Panc1 (cell line): Measurements from ENCODE around the gene NUP93. TPM values are rescaled to one million over a fixed set of nuclear protein-coding genes. Genes with fewer than 3 reads are reported as not detected.

Source experiments
- ATAC-seq: fragments of 200-7000 bp; cut with Tn5 transposase; 2 replicates; pipeline ENCODE4 v1.9.1; 2020; ENCODE audit warnings: mild to moderate bottlenecking, moderate library complexity
- BruUV-seq: library from RNA; stranded (reverse); fragments of 400-500 nt; replicated peaks from 2 replicates; lab custom pipeline; 2021; lab: Mats Ljungman, UMichigan
- CTCF ChIA-PET: fragments of 300-600 bp; sonication (Branson Sonifier 250); formaldehyde crosslinking; loops from one replicate; lab custom pipeline; 2022; ENCODE audit warnings: antibody characterized with exemption; lab: Charles Lee
- POLR2A ChIA-PET: fragments of 300-600 bp; sonication (Branson Sonifier 250); formaldehyde crosslinking; loops from one replicate; lab custom pipeline; 2022; ENCODE audit warnings: antibody characterized with exemption; lab: Charles Lee
- DNase-seq: peaks from one replicate; pipeline ENCODE4 v3.0.0-alpha.2; 2010; ENCODE audit warnings: low read depth, low spot score
- H3K27ac ChIP-seq: 2 replicates; pipeline ENCODE4 v1.5.1; 2011; ENCODE audit warnings: mild to moderate bottlenecking, low read length, inconsistent platforms
- H3K27me3 ChIP-seq: fragments of 200-500 bp; sonication (Bioruptor generic); 2 replicates; pipeline ENCODE4 v1.6.0; 2014; ENCODE audit warnings: low read length, inconsistent platforms; ENCODE audit not compliant: control insufficient read depth, insufficient read depth
- H3K36me3 ChIP-seq: fragments of 200-500 bp; sonication (Bioruptor generic); 2 replicates; pipeline ENCODE4 v1.5.1; 2014; ENCODE audit warnings: inconsistent platforms, mild to moderate bottlenecking, low read length, moderate library complexity; ENCODE audit not compliant: control insufficient read depth, insufficient read depth
- H3K4me1 ChIP-seq: 2 replicates; pipeline ENCODE4 v1.5.1; 2011; ENCODE audit warnings: inconsistent platforms, mild to moderate bottlenecking, low read length, moderate library complexity; ENCODE audit not compliant: control insufficient read depth, insufficient read depth
- H3K4me3 ChIP-seq, 2 experiments: 2 replicates each; pipeline ENCODE4 v1.5.1; 2011 to 2012; ENCODE audit warnings: low read depth in 2 of 2, low read length in 2 of 2, mild to moderate bottlenecking in 2 of 2, inconsistent platforms in 1 of 2, moderate library complexity in 1 of 2
- H3K9me3 ChIP-seq: fragments of 200-500 bp; sonication (Bioruptor generic); 2 replicates; pipeline ENCODE4 v1.5.1; 2014; ENCODE audit warnings: low read depth, mild to moderate bottlenecking, inconsistent platforms, low read length, moderate library complexity; ENCODE audit not compliant: control insufficient read depth, insufficient read depth
- POLR2AphosphoS5 ChIP-seq: IDR thresholded peaks from 2 replicates; pipeline ENCODE4 v1.6.1; 2012; ENCODE audit warnings: mild to moderate bottlenecking, low read depth, low read length, moderate library complexity
- SIN3A ChIP-seq: IDR thresholded peaks from 2 replicates; pipeline ENCODE4 v1.6.1; 2012; ENCODE audit warnings: low read depth, mild to moderate bottlenecking, low read length, moderate library complexity, borderline replicate concordance; ENCODE audit not compliant: insufficient read depth
- TCF7L2 ChIP-seq: IDR thresholded peaks from 2 replicates; pipeline ENCODE4 v1.6.1; 2011; ENCODE audit warnings: mild to moderate bottlenecking, low read depth, low read length, inconsistent platforms
- in situ Hi-C: cut with HindIII; loops from 2 replicates; pipeline ENCODE4 v1.10.0; 2016; ENCODE audit warnings: low sequenced_read_pairs, low pct_unique_long_range_greater_than_20kb
- intact Hi-C: fragments of 100-400 bp; cut with micrococcal nuclease; formaldehyde crosslinking; loops from one replicate; pipeline ENCODE4 v1.10.0; 2022; ENCODE audit not compliant: unreplicated experiment
- total RNA-seq: library from RNA; stranded (reverse); gene quantifications from one replicate; pipeline ENCODE4 v1.2.1, GENCODE V29; 2021; ENCODE audit not compliant: unreplicated experiment
- TF ChIP-seq, protein P1 (sequence below): fragments of 450-650 bp; IDR thresholded peaks from 2 replicates; pipeline ENCODE4 v1.5.1; 2017; ENCODE audit warnings: mild to moderate bottlenecking
- TF ChIP-seq, protein P2 (sequence below), 2 experiments: IDR thresholded peaks; 2 replicates each; pipeline ENCODE4 v1.6.1; 2011 to 2012; ENCODE audit warnings: low read depth in 2 of 2, control low read depth in 1 of 2, low read length in 1 of 2, mild to moderate bottlenecking in 1 of 2, moderate library complexity in 1 of 2; ENCODE audit not compliant: insufficient read depth in 1 of 2

Gene NUP93
- total RNA-seq, 1 experiment from 2014 or later: 88.5 TPM

DNA sequence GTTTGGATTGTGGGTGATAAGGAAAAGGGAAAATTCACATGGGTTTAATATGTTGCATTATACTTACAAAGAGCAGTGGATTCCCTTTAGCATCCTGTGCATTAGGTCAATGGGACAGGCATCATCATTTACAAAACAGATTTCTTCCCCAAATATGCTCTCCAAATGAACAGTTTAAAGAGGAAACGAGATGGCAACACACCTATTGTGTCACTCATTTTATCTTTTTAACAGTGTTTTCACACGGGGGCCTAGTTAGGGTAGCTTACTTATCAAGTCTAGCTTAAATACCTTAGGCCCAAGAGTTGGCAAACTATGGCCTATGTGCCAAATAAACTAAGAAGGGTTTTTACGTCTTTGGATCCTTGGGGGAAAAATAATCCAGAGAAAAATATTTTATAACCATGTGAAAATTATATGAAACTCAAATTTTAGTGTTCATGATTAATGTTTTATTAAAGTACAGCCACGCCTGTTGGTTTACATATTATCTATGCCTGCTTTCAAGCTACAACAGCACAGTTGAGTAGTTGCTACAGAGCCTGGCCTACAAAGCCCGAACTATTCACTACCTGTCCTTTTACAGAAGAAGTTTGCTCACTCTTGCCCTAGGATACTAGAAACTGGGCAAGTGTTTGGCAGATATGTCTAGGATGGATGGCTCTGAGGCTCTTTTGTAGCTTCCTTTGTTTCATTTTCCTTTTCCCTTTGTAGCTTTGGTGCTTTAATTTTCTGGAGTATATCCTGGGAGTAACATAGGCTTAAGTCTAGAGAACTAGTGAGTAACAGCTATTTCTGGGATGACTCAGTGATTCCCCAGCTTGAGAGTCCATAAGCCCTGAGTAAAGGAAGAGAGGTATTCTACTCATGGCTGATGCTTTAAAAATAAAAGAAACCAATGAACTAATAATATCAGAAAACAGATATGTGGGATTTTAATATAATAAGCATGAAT, 12.4 kb downstream of the NUP93 start:
- peaks cover 7% of the 10 kb centered on the region for H3K4me1 ChIP-seq
- peak; percentile 72 for ATAC-seq
- ChIA-PET CTCF (no interaction called here), POLR2A (no interaction called here)
- H3K27ac ChIP-seq: no peak overlapping the region
- no peak overlapping the region for H3K4me3 ChIP-seq
- BruUV-seq: no TSS peak
- H3K27me3 ChIP-seq: no peaks in the 10 kb centered on the region
- in situ Hi-C loops (no loop called here), intact Hi-C loops (no loop called here)
- H3K9me3 ChIP-seq: no peaks in the 10 kb centered on the region
- H3K36me3 ChIP-seq: no peaks in the 10 kb centered on the region
- TF ChIP-seq POLR2AphosphoS5: no peak
- TF ChIP-seq, protein P1, sequence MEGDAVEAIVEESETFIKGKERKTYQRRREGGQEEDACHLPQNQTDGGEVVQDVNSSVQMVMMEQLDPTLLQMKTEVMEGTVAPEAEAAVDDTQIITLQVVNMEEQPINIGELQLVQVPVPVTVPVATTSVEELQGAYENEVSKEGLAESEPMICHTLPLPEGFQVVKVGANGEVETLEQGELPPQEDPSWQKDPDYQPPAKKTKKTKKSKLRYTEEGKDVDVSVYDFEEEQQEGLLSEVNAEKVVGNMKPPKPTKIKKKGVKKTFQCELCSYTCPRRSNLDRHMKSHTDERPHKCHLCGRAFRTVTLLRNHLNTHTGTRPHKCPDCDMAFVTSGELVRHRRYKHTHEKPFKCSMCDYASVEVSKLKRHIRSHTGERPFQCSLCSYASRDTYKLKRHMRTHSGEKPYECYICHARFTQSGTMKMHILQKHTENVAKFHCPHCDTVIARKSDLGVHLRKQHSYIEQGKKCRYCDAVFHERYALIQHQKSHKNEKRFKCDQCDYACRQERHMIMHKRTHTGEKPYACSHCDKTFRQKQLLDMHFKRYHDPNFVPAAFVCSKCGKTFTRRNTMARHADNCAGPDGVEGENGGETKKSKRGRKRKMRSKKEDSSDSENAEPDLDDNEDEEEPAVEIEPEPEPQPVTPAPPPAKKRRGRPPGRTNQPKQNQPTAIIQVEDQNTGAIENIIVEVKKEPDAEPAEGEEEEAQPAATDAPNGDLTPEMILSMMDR: no peak
- no peak for TF ChIP-seq TCF7L2
- no peak for TF ChIP-seq SIN3A
- TF ChIP-seq, protein P2, sequence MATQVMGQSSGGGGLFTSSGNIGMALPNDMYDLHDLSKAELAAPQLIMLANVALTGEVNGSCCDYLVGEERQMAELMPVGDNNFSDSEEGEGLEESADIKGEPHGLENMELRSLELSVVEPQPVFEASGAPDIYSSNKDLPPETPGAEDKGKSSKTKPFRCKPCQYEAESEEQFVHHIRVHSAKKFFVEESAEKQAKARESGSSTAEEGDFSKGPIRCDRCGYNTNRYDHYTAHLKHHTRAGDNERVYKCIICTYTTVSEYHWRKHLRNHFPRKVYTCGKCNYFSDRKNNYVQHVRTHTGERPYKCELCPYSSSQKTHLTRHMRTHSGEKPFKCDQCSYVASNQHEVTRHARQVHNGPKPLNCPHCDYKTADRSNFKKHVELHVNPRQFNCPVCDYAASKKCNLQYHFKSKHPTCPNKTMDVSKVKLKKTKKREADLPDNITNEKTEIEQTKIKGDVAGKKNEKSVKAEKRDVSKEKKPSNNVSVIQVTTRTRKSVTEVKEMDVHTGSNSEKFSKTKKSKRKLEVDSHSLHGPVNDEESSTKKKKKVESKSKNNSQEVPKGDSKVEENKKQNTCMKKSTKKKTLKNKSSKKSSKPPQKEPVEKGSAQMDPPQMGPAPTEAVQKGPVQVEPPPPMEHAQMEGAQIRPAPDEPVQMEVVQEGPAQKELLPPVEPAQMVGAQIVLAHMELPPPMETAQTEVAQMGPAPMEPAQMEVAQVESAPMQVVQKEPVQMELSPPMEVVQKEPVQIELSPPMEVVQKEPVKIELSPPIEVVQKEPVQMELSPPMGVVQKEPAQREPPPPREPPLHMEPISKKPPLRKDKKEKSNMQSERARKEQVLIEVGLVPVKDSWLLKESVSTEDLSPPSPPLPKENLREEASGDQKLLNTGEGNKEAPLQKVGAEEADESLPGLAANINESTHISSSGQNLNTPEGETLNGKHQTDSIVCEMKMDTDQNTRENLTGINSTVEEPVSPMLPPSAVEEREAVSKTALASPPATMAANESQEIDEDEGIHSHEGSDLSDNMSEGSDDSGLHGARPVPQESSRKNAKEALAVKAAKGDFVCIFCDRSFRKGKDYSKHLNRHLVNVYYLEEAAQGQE (IDR thresholded peaks at IDR 0.05; ENCODE audit: insufficient read depth in 1 of 2, low read depth in 2 of 2, low read length in 1 of 2): no peak
- DNase-seq: no peak

DNA sequence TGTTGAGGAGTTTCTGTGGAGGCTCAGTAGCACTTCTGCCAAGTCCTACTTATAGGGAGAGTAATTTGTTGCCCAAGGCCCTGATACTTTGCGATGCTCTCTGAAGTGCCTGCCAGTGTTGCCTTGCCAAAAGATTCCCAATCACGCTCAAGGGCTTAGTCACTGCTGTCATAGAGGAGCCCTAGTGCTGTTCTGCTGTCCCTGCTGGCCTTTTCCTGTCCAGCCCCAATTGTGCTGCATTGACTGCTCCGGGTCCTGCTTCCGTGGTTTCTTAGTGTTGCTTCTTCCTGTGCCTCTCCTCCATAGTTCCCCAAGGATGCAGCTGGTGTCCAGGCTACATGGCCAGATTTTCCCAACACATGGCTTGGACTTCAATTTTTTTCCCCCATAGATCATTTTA, 13.9 kb downstream of the NUP93 start:
- ATAC-seq: no peak
- Histone ChIP-seq H3K27ac (no peak overlapping the region), H3K4me3 (no peak overlapping the region), H3K36me3 (no peaks in the 10 kb centered on the region; the same call in 1 of the 2 replicates), H3K27me3 (no peaks in the 10 kb centered on the region), H3K4me1 (peaks cover 7% of the 10 kb centered on the region), H3K9me3 (no peaks in the 10 kb centered on the region)
- POLR2A ChIA-PET: interaction anchor here (0.6 kb wide), 1 partner anchor 326 kb away, joined by 10 read pairs; no protein-coding TSS in a partner anchor
- TF ChIP-seq POLR2AphosphoS5: no peak
- TF ChIP-seq, protein P1: no peak
- CTCF ChIA-PET: no interaction called here
- intact Hi-C loops (no loop called here), in situ Hi-C loops (no loop called here)
- no peak for DNase-seq
- no TSS peak for BruUV-seq
